Parathyroid adenoma (tissue), 2 donors: Measurements from ENCODE around the gene CCDC122.

Experiments
- H2AFZ ChIP-seq: fragments of 300-600 bp; sonication (generic); one replicate; pipeline ENCODE4 v1.7.0; 2017; ENCODE audit warnings: antibody characterized with exemption, mild to moderate bottlenecking
- H3K27ac ChIP-seq: fragments of 300-600 bp; sonication (generic); one replicate; pipeline ENCODE4 v1.7.0; 2017
- H3K27me3 ChIP-seq: fragments of 300-600 bp; sonication (generic); one replicate; pipeline ENCODE4 v1.7.0; 2017; ENCODE audit warnings: low read length; ENCODE audit not compliant: control insufficient read depth, insufficient read depth
- H3K36me3 ChIP-seq: fragments of 300-600 bp; sonication (generic); one replicate; pipeline ENCODE4 v1.7.0; 2017; ENCODE audit warnings: low read length; ENCODE audit not compliant: control insufficient read depth, insufficient read depth
- H3K4me1 ChIP-seq: fragments of 300-600 bp; sonication (generic); one replicate; pipeline ENCODE4 v1.7.0; 2017; ENCODE audit warnings: control low read depth
- H3K4me2 ChIP-seq: fragments of 300-600 bp; sonication (generic); one replicate; pipeline ENCODE4 v1.7.0; 2017; ENCODE audit warnings: low read length
- H3K4me3 ChIP-seq: fragments of 300-600 bp; sonication (generic); one replicate; pipeline ENCODE4 v1.7.0; 2017; ENCODE audit warnings: low read depth, low read length
- H3K79me2 ChIP-seq: fragments of 300-600 bp; sonication (generic); one replicate; pipeline ENCODE4 v1.7.0; 2017; ENCODE audit warnings: control low read depth
- H3K9ac ChIP-seq: fragments of 300-600 bp; sonication (generic); one replicate; pipeline ENCODE4 v1.7.0; 2017; ENCODE audit warnings: mild to moderate bottlenecking
- H3K9me3 ChIP-seq: fragments of 300-600 bp; sonication (generic); one replicate; pipeline ENCODE4 v1.7.0; 2017; ENCODE audit warnings: low read length; ENCODE audit not compliant: control insufficient read depth
- TF ChIP-seq, protein P1 (sequence below): fragments of 300-600 bp; sonication (generic); IDR thresholded peaks from one replicate; pipeline ENCODE4 v1.7.0; 2017; ENCODE audit warnings: antibody characterized with exemption, mild to moderate bottlenecking
- donor health status: primary hyperparathyroidism.

CCDC122 gene

DNA sequence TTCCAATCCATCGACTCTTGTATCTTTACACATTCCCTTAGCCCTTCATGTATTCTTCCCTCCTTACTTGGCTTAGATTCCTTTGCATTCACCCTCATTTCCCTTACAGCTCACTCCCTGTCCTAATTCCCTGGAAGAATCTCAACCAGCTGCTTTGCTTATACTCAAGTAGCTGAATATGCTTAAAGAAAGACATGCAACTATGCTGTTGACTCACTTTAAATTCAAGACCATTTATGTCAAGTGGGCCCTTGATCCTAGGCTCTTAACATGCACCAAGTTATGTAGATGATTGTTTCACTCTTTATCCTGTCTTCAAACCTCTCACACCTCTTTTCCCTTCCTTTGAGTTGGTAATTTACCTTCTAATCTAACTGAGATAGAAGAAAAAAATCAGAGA is 7.4 kb downstream of the CCDC122 start:
- Histone ChIP-seq H3K4me1 (no peaks in the 10 kb centered on the region), H3K9me3 (no peaks in the 10 kb centered on the region), H2AFZ (no peak overlapping the region), H3K9ac (no peak overlapping the region), H3K79me2 (no peaks in the 10 kb centered on the region), H3K27me3 (no peaks in the 10 kb centered on the region), H3K27ac (no peak overlapping the region), H3K4me3 (no peak overlapping the region), H3K36me3 (no peaks in the 10 kb centered on the region), H3K4me2 (no peak overlapping the region)
- TF ChIP-seq, protein P1, sequence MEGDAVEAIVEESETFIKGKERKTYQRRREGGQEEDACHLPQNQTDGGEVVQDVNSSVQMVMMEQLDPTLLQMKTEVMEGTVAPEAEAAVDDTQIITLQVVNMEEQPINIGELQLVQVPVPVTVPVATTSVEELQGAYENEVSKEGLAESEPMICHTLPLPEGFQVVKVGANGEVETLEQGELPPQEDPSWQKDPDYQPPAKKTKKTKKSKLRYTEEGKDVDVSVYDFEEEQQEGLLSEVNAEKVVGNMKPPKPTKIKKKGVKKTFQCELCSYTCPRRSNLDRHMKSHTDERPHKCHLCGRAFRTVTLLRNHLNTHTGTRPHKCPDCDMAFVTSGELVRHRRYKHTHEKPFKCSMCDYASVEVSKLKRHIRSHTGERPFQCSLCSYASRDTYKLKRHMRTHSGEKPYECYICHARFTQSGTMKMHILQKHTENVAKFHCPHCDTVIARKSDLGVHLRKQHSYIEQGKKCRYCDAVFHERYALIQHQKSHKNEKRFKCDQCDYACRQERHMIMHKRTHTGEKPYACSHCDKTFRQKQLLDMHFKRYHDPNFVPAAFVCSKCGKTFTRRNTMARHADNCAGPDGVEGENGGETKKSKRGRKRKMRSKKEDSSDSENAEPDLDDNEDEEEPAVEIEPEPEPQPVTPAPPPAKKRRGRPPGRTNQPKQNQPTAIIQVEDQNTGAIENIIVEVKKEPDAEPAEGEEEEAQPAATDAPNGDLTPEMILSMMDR, result no peak

DNA sequence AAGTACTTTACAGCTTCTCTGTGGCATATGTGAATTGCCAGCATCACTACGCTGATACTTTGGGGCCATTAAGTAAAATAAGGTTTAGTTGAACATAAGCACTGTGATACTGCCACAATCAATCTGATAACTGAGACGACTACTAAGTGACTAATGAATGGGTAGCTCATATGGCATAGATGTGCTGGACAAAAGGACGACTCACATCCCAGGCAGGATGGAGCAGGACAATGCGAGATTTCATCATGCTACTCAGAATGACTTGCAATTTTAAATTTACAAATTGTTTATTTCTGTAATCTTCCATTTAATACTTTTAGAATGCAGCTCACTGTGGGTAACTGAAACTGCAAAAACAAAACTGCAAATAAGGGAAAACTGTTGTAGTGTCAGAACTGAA is 13.6 kb downstream of the CCDC122 start:
- H3K36me3 ChIP-seq, result no peaks in the 10 kb centered on the region
- no peak overlapping the region for H2AFZ ChIP-seq
- no peaks in the 10 kb centered on the region for H3K27me3 ChIP-seq
- H3K9ac ChIP-seq, result no peak overlapping the region
- TF ChIP-seq, protein P1, result no peak
- H3K4me1 ChIP-seq, result no peaks in the 10 kb centered on the region
- H3K9me3 ChIP-seq, result no peaks in the 10 kb centered on the region
- H3K27ac ChIP-seq, result no peak overlapping the region
- H3K4me2 ChIP-seq, result no peak overlapping the region
- H3K79me2 ChIP-seq, result no peaks in the 10 kb centered on the region
- H3K4me3 ChIP-seq, result no peak overlapping the region

DNA sequence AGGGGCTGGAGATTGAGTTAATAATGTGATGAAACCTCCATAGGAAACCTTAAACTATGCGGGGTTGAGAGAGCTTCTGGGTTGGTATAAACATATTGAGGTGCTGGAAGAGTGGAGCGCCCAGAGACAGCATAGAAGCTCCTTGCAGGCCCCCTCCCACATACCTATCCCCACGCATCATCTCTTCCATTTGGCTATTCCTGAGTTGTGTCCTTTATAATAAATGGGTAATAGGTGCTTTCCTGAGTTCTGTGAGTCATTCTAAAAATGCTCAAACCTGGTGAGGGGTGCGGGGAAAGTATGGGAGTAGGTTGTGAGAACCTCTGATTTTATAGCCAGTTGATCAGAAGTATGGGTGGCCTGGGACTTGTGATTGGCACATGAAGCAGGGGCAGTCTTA is 14.6 kb downstream of the CCDC122 start:
- Histone ChIP-seq H3K4me2 (no peak overlapping the region), H3K79me2 (no peaks in the 10 kb centered on the region), H3K36me3 (no peaks in the 10 kb centered on the region), H3K4me1 (no peaks in the 10 kb centered on the region), H2AFZ (no peak overlapping the region), H3K9me3 (no peaks in the 10 kb centered on the region), H3K9ac (no peak overlapping the region), H3K27me3 (no peaks in the 10 kb centered on the region), H3K27ac (no peak overlapping the region), H3K4me3 (no peak overlapping the region)
- TF ChIP-seq, protein P1, result no peak

DNA sequence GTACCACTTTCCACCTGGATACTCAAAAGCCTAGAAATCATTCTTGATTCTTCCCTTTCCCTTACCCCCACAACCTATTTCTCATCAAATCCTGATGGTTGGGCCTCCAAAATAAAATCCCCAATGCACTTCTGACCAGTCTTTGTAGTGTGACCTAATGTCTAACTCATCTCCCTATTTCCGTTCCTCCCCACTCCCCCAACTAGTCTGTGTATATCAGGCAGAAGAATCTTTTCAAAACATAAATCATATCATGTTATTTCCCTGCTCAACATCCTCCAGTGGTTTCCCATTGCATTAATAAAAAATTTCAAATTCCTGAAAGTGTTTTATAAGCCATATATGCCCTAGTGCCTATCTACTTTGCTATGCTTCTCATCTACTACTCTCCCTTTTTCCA is 17.7 kb downstream of the CCDC122 start:
- TF ChIP-seq, protein P1, result no peak
- H2AFZ ChIP-seq, result no peak overlapping the region
- no peaks in the 10 kb centered on the region for H3K27me3 ChIP-seq
- no peak overlapping the region for H3K4me3 ChIP-seq
- H3K36me3 ChIP-seq, result no peaks in the 10 kb centered on the region
- no peak overlapping the region for H3K27ac ChIP-seq
- H3K4me2 ChIP-seq, result no peak overlapping the region
- no peaks in the 10 kb centered on the region for H3K4me1 ChIP-seq
- no peaks in the 10 kb centered on the region for H3K79me2 ChIP-seq
- no peaks in the 10 kb centered on the region for H3K9me3 ChIP-seq
- H3K9ac ChIP-seq, result no peak overlapping the region

DNA sequence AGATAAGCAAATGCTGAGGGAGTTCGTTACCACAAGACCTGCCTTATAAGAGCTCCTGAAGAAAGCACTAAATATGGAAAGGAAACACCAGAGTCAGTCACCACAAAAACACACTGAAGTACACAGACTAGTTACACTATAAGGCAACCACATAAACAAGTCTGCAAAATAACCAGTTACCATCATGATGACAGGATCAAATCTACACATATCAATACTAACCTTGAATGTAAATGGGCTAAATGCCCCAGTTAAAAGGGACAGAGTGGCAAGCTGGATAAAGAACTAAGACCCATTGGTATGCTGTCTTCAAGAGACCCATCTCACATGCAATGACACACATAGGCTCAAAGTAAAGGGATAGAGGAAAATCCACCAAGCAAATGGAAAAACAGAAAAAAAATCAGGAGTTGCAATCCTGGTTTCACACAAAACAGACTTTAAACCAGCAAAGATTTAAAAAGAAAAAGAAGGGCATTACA is 26.6 kb downstream of the CCDC122 start:
- no peaks in the 10 kb centered on the region for H3K36me3 ChIP-seq
- no peaks in the 10 kb centered on the region for H3K79me2 ChIP-seq
- no peak overlapping the region for H3K27ac ChIP-seq
- TF ChIP-seq, protein P1, result no peak
- no peak overlapping the region for H3K9ac ChIP-seq
- H2AFZ ChIP-seq, result no peak overlapping the region
- no peak overlapping the region for H3K4me2 ChIP-seq
- no peaks in the 10 kb centered on the region for H3K9me3 ChIP-seq
- H3K4me3 ChIP-seq, result no peak overlapping the region
- H3K27me3 ChIP-seq, result no peaks in the 10 kb centered on the region
- H3K4me1 ChIP-seq, result no peaks in the 10 kb centered on the region
